Activated CD8-positive, alpha-beta T cell treated with anti-CD3 and anti-CD28 coated beads for 36 hours (primary cell): Measurements from ENCODE around the gene FOXN3. TPM values are rescaled to one million over a fixed set of nuclear protein-coding genes. Genes with fewer than 3 reads are reported as not detected.

ENCODE experiments used
- ATAC-seq: fragments of 200-7000 bp; cut with Tn5 transposase; one replicate; pipeline ENCODE4 v1.10.0; 2021; ENCODE audit warnings: mild to moderate bottlenecking, moderate library complexity
- CTCF ChIA-PET: fragments of 350-600 bp; sonication (Branson Sonifier 250); formaldehyde crosslinking; loops from one replicate; lab custom pipeline; 2021; ENCODE audit warnings: antibody characterized with exemption; lab: Charles Lee
- POLR2A ChIA-PET: fragments of 350-600 bp; sonication (Branson Sonifier 250); formaldehyde crosslinking; loops from one replicate; lab custom pipeline; 2021; ENCODE audit warnings: antibody characterized with exemption; lab: Charles Lee
- DNase-seq: peaks from one replicate; pipeline ENCODE4 v3.0.0-alpha.2; 2020
- H3K27ac Mint-ChIP-seq: one replicate; pipeline ENCODE4 v1.8.0; 2021; ENCODE audit warnings: mild to moderate bottlenecking, mixed read lengths
- H3K27me3 Mint-ChIP-seq: one replicate; pipeline ENCODE4 v1.8.0; 2021; ENCODE audit warnings: mixed read lengths
- H3K36me3 Mint-ChIP-seq: one replicate; pipeline ENCODE4 v1.8.0; 2021; ENCODE audit warnings: low read depth, mixed read lengths
- H3K4me1 Mint-ChIP-seq: one replicate; pipeline ENCODE4 v1.8.0; 2021; ENCODE audit warnings: low read depth, mixed read lengths
- H3K4me3 Mint-ChIP-seq: one replicate; pipeline ENCODE4 v1.8.0; 2021; ENCODE audit warnings: mild to moderate bottlenecking, moderate library complexity, mixed read lengths
- H3K9me3 Mint-ChIP-seq: one replicate; pipeline ENCODE4 v1.8.0; 2021; ENCODE audit warnings: mixed read lengths
- intact Hi-C: fragments of 100-400 bp; cut with micrococcal nuclease; formaldehyde crosslinking; loops from one replicate; pipeline ENCODE4 v1.10.0; 2022
- total RNA-seq, 2 experiments: library from RNA; stranded (reverse); gene quantifications; one replicate each; pipeline ENCODE4 v1.2.3, GENCODE V29; 2021
- TF ChIP-seq, protein P1 (sequence below): fragments of 200-600 bp; IDR thresholded peaks from one replicate; pipeline ENCODE4 v1.8.0; 2022; ENCODE audit warnings: antibody characterized with exemption, mild to moderate bottlenecking

FOXN3 gene
- total RNA-seq, 2 experiments from 2014 or later = 83.4 to 85.0 TPM

DNA sequence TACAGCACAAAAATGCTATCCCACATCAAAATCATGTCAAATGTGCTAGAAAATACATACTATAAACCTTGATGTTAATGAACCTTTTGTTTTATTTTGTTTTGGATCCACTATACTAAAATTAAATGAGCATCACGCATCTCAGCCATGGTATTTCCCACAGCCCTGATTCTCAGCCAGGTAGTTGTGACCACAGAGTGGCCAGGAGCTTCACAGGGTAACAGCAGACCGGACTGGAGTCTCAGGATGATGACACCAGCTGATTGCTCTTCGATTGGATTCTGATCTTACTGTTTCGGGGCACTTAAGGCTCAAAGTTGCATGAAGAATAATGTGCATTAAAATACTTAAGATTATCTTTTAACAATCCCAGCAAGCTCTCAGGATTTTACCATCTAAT lies 134.8 kb downstream of the FOXN3 start:
- intact Hi-C loops = no loop called here
- TF ChIP-seq, protein P1, sequence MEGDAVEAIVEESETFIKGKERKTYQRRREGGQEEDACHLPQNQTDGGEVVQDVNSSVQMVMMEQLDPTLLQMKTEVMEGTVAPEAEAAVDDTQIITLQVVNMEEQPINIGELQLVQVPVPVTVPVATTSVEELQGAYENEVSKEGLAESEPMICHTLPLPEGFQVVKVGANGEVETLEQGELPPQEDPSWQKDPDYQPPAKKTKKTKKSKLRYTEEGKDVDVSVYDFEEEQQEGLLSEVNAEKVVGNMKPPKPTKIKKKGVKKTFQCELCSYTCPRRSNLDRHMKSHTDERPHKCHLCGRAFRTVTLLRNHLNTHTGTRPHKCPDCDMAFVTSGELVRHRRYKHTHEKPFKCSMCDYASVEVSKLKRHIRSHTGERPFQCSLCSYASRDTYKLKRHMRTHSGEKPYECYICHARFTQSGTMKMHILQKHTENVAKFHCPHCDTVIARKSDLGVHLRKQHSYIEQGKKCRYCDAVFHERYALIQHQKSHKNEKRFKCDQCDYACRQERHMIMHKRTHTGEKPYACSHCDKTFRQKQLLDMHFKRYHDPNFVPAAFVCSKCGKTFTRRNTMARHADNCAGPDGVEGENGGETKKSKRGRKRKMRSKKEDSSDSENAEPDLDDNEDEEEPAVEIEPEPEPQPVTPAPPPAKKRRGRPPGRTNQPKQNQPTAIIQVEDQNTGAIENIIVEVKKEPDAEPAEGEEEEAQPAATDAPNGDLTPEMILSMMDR = no peak
- ChIA-PET CTCF (interaction anchor here (0.6 to 1.4 kb wide), 4 partner anchors 21 to 292 kb away, joined by 3 to 5 read pairs (median 4); no protein-coding TSS in a partner anchor), POLR2A (interaction anchor here (0.8 to 1.7 kb wide), 3 partner anchors 23 to 137 kb away, joined by 3 to 4 read pairs (median 3); no protein-coding TSS in a partner anchor)
- peaks cover 5% of the 10 kb centered on the region for H3K9me3 Mint-ChIP-seq
- peaks cover 89% of the 10 kb centered on the region for H3K4me1 Mint-ChIP-seq
- H3K27ac Mint-ChIP-seq = peak overlapping the region; percentile 55
- no peaks in the 10 kb centered on the region for H3K27me3 Mint-ChIP-seq
- peaks cover 64% of the 10 kb centered on the region for H3K36me3 Mint-ChIP-seq
- no peak for ATAC-seq
- H3K4me3 Mint-ChIP-seq = no peak overlapping the region
- no peak for DNase-seq

DNA sequence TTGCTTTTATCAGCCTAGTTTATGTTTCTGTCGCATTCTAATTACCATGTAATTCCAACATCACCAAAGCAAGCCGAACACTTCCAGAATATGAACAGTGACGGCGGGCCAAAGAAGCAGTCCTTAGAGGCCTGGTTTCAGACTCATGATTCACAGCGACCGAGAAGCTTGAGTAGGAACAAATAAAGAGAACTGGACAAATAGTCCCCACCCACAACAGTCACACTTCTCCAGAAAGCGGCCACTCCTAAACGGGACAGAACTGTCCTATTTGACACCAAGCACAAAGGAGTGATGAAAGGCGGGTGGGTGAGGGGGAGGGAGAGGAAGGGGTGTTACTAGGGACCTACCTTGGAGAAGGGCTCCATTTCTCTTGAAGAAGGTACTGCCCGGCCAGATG lies 136.4 kb downstream of the FOXN3 start:
- ChIA-PET POLR2A (no interaction called here), CTCF (interaction anchor here (1.2 kb wide), 1 partner anchor 254 kb away, joined by 3 read pairs; no protein-coding TSS in a partner anchor)
- no peaks in the 10 kb centered on the region for H3K27me3 Mint-ChIP-seq
- H3K4me1 Mint-ChIP-seq = peaks cover 93% of the 10 kb centered on the region
- TF ChIP-seq, protein P1 = no peak
- H3K27ac Mint-ChIP-seq = no peak overlapping the region
- no peak for DNase-seq
- intact Hi-C loops = no loop called here
- peaks cover 5% of the 10 kb centered on the region for H3K9me3 Mint-ChIP-seq
- H3K36me3 Mint-ChIP-seq = peaks cover 71% of the 10 kb centered on the region
- H3K4me3 Mint-ChIP-seq = no peak overlapping the region
- no peak for ATAC-seq

DNA sequence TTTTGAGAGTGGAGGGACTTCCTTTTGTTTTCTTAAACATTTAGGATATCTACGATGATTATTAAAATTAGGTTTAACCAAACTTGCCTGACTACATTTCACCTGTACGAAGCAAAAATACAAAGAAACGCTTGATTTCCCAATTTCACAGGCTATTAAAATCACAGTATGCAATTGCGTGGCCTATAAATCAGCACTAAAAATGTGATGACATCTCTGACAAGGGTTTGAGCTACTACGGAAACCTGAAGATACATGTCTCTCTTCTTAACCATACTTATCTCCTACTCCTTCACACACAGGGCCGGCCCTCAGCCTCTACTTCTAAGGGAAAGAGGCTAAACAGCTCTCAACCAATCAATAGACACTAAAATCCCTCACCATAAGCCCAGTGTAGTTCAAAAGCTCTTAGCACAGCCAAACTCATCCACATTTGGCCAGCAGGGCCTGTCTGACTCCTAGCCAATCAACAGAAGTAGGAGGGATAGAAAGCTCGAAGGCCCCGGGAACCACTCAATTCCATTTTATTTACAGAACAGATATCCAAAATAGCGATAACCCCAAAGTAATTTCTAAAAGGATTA lies 137.3 kb downstream of the FOXN3 start:
- Mint-ChIP-seq H3K36me3 (peaks cover 76% of the 10 kb centered on the region), H3K9me3 (peaks cover 5% of the 10 kb centered on the region), H3K4me1 (peaks cover 95% of the 10 kb centered on the region), H3K4me3 (no peak overlapping the region), H3K27ac (peak overlapping the region; percentile 56), H3K27me3 (no peaks in the 10 kb centered on the region)
- CTCF ChIA-PET = interaction anchor here (1.2 kb wide), 1 partner anchor 253 kb away, joined by 3 read pairs; no protein-coding TSS in a partner anchor
- POLR2A ChIA-PET = no interaction called here
- intact Hi-C loops = loop anchor here (5.0 kb wide), 1 partner anchor 138 kb away; the partner anchor contains the start of gene FOXN3
- TF ChIP-seq, protein P1 = no peak
- no peak for DNase-seq
- no peak for ATAC-seq

DNA sequence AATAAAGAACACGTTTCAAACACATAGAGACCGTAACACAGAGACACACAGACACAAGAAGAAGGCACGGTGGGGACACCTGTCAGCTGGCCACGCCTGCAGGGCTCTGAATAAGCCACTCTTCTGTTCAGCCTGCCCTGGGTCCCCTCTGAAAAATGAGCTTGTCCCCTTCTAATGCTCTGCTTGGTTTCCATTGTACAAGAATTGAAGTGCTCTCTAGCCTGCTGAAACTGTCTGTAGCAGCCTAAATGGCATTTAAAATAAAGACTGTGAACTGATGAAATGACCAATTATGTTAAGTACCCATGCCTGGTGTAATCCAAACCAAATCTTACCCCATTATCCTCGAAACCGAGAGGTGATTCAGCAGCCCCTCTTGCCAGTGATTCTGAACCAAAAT lies 139.8 kb downstream of the FOXN3 start:
- H3K4me3 Mint-ChIP-seq = peak overlapping the region; percentile 41
- H3K27ac Mint-ChIP-seq = peak overlapping the region; percentile 99
- ChIA-PET CTCF (no interaction called here), POLR2A (interaction anchor here (0.6 kb wide), 1 partner anchor 81 kb away, joined by 3 read pairs; no protein-coding TSS in a partner anchor)
- peaks cover 76% of the 10 kb centered on the region for H3K36me3 Mint-ChIP-seq
- H3K9me3 Mint-ChIP-seq = peaks cover 9% of the 10 kb centered on the region
- TF ChIP-seq, protein P1 = no peak
- ATAC-seq = peak; percentile 10
- no peaks in the 10 kb centered on the region for H3K27me3 Mint-ChIP-seq
- DNase-seq = peak; percentile 16
- intact Hi-C loops = loop anchor here (5.0 kb wide), 1 partner anchor 140 kb away; the partner anchor contains the start of gene FOXN3
- H3K4me1 Mint-ChIP-seq = peaks cover 90% of the 10 kb centered on the region

DNA sequence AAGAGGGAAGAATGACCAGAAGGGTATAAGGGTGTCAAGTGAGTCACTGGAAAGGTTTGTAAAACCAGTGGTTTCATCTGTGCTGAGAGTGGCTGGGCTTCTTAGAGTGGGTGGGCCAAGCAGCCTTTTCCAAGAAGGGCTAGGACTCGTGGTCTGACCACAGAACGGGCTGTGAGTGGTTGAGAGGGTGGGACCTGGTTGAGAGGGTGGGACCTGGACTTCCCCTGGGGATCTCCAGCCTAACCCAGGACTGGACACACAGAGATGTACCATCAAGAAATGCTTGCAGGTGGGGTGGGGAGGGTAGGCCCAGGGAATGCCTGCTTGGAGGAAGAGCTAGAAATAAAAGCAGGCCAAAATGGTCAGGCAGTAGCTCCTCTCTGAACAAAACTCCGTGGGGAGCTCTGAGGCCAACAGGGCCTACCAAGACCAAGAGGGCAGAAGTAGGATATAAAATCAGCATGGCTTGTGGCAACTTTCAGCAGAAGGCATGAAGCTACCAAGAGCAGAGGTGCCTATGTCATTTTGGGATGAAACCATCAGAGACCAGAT lies 140.5 kb downstream of the FOXN3 start:
- POLR2A ChIA-PET = no interaction called here
- CTCF ChIA-PET = no interaction called here
- intact Hi-C loops = loop anchor here (5.0 kb wide), 1 partner anchor 141 kb away; the partner anchor contains the start of gene FOXN3
- TF ChIP-seq, protein P1 = no peak
- peak overlapping the region; percentile 68 for H3K4me3 Mint-ChIP-seq
- ATAC-seq (peak; percentile 91), DNase-seq (peak; percentile 96)
- H3K9me3 Mint-ChIP-seq = peaks cover 9% of the 10 kb centered on the region
- H3K36me3 Mint-ChIP-seq = peaks cover 70% of the 10 kb centered on the region
- no peaks in the 10 kb centered on the region for H3K27me3 Mint-ChIP-seq
- H3K27ac Mint-ChIP-seq = peak overlapping the region; percentile 99
- peaks cover 87% of the 10 kb centered on the region for H3K4me1 Mint-ChIP-seq
